GM20431 (cell line): ENCODE measurements around the gene GOLM1.

ENCODE experiments used
- in situ Hi-C: fragments of 300-500 bp; cut with MseI, MboI; formaldehyde crosslinking; loops from one replicate; pipeline ENCODE4 v1.15.0; 2020; ENCODE audit warnings: low sequenced_read_pairs; ENCODE audit not compliant: unreplicated experiment

The GOLM1 gene

GRCh38 chr9:86005253-86005775 lies 94.0 kb downstream of the GOLM1 start:
- in situ Hi-C loops, result no loop called here

- in situ Hi-C loops, result no loop called here
These were observed 103.8 kb downstream of the GOLM1 start for GRCh38 chr9:85995599-85995998.

GRCh38 chr9:85995097-85995496 lies 104.3 kb downstream of the GOLM1 start:
- in situ Hi-C loops, result no loop called here

- in situ Hi-C loops, result no loop called here
These were observed 105.2 kb downstream of the GOLM1 start for GRCh38 chr9:85994191-85994590.

- in situ Hi-C loops, result no loop called here
These were observed 112.1 kb downstream of the GOLM1 start for GRCh38 chr9:85987236-85987635.

- in situ Hi-C loops, result no loop called here
These were observed 114.9 kb downstream of the GOLM1 start for GRCh38 chr9:85984457-85984856.

- in situ Hi-C loops, result no loop called here
These were observed 118.0 kb downstream of the GOLM1 start for GRCh38 chr9:85981369-85981768.

- in situ Hi-C loops, result no loop called here
These were observed 120.9 kb downstream of the GOLM1 start for GRCh38 chr9:85978496-85978895.
